HepG2 (cell line): Measurements from ENCODE around the gene ZMYND19. TPM values are rescaled to one million over a fixed set of nuclear protein-coding genes. Genes with fewer than 3 reads are reported as not detected.

Source experiments
- FOSL2 ChIP-seq: sonication (generic); formaldehyde crosslinking; IDR thresholded peaks from 2 replicates; pipeline ENCODE4 v1.4.0; 2020; ENCODE audit warnings: missing genetic modification reagents
- FOXK2 ChIP-seq: fragments of 450-650 bp; IDR thresholded peaks from 2 replicates; pipeline ENCODE4 v1.6.1; 2016
- GMEB2 ChIP-seq: IDR thresholded peaks from 2 replicates; pipeline ENCODE4 v1.6.1; 2016; ENCODE audit warnings: missing biosample characterization, missing genetic modification reagents, low read depth
- GZF1 ChIP-seq: sonication (generic); formaldehyde crosslinking; IDR thresholded peaks from 2 replicates; pipeline ENCODE4 v1.5.1; 2020; ENCODE audit warnings: mild to moderate bottlenecking, missing genetic modification reagents
- HOXA3 ChIP-seq: sonication (generic); formaldehyde crosslinking; IDR thresholded peaks from 2 replicates; pipeline ENCODE4 v1.5.0; 2020; ENCODE audit warnings: missing genetic modification reagents
- IRX3 ChIP-seq: sonication (generic); formaldehyde crosslinking; IDR thresholded peaks from 2 replicates; pipeline ENCODE4 v1.8.1; 2023; ENCODE audit warnings: mild to moderate bottlenecking, low read depth, missing genetic modification reagents, borderline replicate concordance
- KLF6 ChIP-seq: IDR thresholded peaks from 2 replicates; pipeline ENCODE4 v1.8.0; 2016; ENCODE audit warnings: missing biosample characterization, missing genetic modification reagents
- MIXL1 ChIP-seq: IDR thresholded peaks from 2 replicates; pipeline ENCODE4 v1.6.1; 2016
- MLLT10 ChIP-seq: sonication (generic); formaldehyde crosslinking; IDR thresholded peaks from 2 replicates; pipeline ENCODE4 v1.4.0; 2020; ENCODE audit warnings: missing genetic modification reagents
- NKX3-1 ChIP-seq: sonication (generic); formaldehyde crosslinking; IDR thresholded peaks from 2 replicates; pipeline ENCODE4 v1.5.0; 2020; ENCODE audit warnings: missing genetic modification reagents
- PCBP1 ChIP-seq: fragments of 200-400 bp; formaldehyde crosslinking; IDR thresholded peaks from 2 replicates; pipeline ENCODE4 v1.6.1; 2017; ENCODE audit warnings: mild to moderate bottlenecking, low read depth, low read length, borderline replicate concordance
- SP1 ChIP-seq, 2 experiments: fragments of 450-650 bp in 1 of 2; sonication (generic) in 1 of 2; formaldehyde crosslinking in 1 of 2; IDR thresholded peaks; 2 replicates each; pipeline versions ENCODE4 v1.4.0 to v1.6.1; 2016 to 2020; ENCODE audit warnings: missing genetic modification reagents in 1 of 2
- SRY ChIP-seq: sonication (generic); formaldehyde crosslinking; IDR thresholded peaks from 2 replicates; pipeline ENCODE4 v1.8.0; 2022; ENCODE audit warnings: mild to moderate bottlenecking, missing genetic modification reagents
- SSRP1 ChIP-seq: IDR thresholded peaks from 2 replicates; pipeline ENCODE4 v1.6.1; 2016; ENCODE audit warnings: control low read depth
- THAP9 ChIP-seq: sonication (generic); formaldehyde crosslinking; IDR thresholded peaks from 2 replicates; pipeline ENCODE4; 2020; ENCODE audit warnings: missing genetic modification reagents, mild to moderate bottlenecking, borderline replicate concordance
- THYN1 ChIP-seq: sonication (generic); formaldehyde crosslinking; IDR thresholded peaks from 2 replicates; pipeline ENCODE4 v1.8.1; 2023; ENCODE audit warnings: low read depth, mild to moderate bottlenecking, moderate library complexity, missing genetic modification reagents, borderline replicate concordance
- ZFP41 ChIP-seq: sonication (generic); formaldehyde crosslinking; IDR thresholded peaks from 2 replicates; pipeline ENCODE4 v1.4.0; 2020; ENCODE audit warnings: mild to moderate bottlenecking, missing genetic modification reagents, borderline replicate concordance
- ZNF598 ChIP-seq: sonication (generic); formaldehyde crosslinking; IDR thresholded peaks from 2 replicates; pipeline ENCODE4 v1.5.1; 2020; ENCODE audit warnings: mild to moderate bottlenecking, missing genetic modification reagents, borderline replicate concordance
- ZNF687 ChIP-seq: sonication (generic); formaldehyde crosslinking; IDR thresholded peaks from 2 replicates; pipeline ENCODE4 v1.5.1; 2020; ENCODE audit warnings: mild to moderate bottlenecking, missing genetic modification reagents, moderate library complexity
- ZNF746 ChIP-seq: sonication (generic); formaldehyde crosslinking; IDR thresholded peaks from 2 replicates; pipeline ENCODE4 v1.8.0; 2022; ENCODE audit warnings: mild to moderate bottlenecking, missing genetic modification reagents
- ZSCAN12 ChIP-seq: sonication (generic); formaldehyde crosslinking; IDR thresholded peaks from 2 replicates; pipeline ENCODE4 v1.9.0; 2021; ENCODE audit warnings: mild to moderate bottlenecking, missing genetic modification reagents
- polyA plus RNA-seq, 8 experiments: library from polyadenylated mRNA; depleted of rRNA in 3 of 8; stranded (reverse) in 7 of 8; unstranded in 1 of 8; fragments of >200 nt; fragmentation: Illumina TruSeq in 4 of 8; extraction: Trizol in 4 of 8; gene quantifications; 2 replicates each; pipeline versions ENCODE4 v1.2.1 to v1.2.3, GENCODE V29; 2011 to 2016; ENCODE audit warnings: low read depth in 4 of 8, missing spikeins in 1 of 8, mixed read lengths in 1 of 8; ENCODE audit not compliant: insufficient read depth in 1 of 8
- total RNA-seq, 5 experiments: library from RNA; depleted of rRNA; stranded (reverse); fragments of >200 nt; fragmentation: Illumina TruSeq; extraction: Trizol; gene quantifications; 2 replicates each; pipeline ENCODE4 v1.2.3, GENCODE V29; 2016; ENCODE audit warnings: low read depth in 1 of 5

The ZMYND19 gene
- total and polyA plus RNA-seq, 2 of the 13 experiments (the other 11 are each of a cell fraction or from before 2014, with no cell fraction given) = 21.3 to 38.7 TPM

GRCh38 chr9:137611623-137612609 is 21.6 kb upstream of the ZMYND19 start (continued):
- TF ChIP-seq THAP9 = no peak
- TF ChIP-seq IRX3 = no peak
- TF ChIP-seq NKX3-1 (CRISPR knock-in tag) = no peak
- 0 out of 2 replicates have a peak, but pooled peaks have one; percentile 82 for TF ChIP-seq SSRP1 (CRISPR knock-in tag)
- peak; percentile 53 for TF ChIP-seq ZNF687 (CRISPR knock-in tag)
- TF ChIP-seq ZFP41 = no peak
- no peak for TF ChIP-seq KLF6
- TF ChIP-seq SP1 (IDR thresholded peaks at IDR 0.05) = no peak
- no peak for TF ChIP-seq SP1 (CRISPR knock-in tag; IDR thresholded peaks at IDR 0.05)
- no peak for TF ChIP-seq MLLT10 (CRISPR knock-in tag)
- TF ChIP-seq PCBP1 = no peak
- TF ChIP-seq SRY (CRISPR knock-in tag) = no peak
- TF ChIP-seq THYN1 (CRISPR knock-in tag) = no peak
- peak; percentile 92 for TF ChIP-seq FOSL2
- TF ChIP-seq HOXA3 = 0 out of 2 replicates have a peak, but pooled peaks have one; percentile 16
- TF ChIP-seq ZNF746 (CRISPR knock-in tag) = no peak
- TF ChIP-seq GZF1 (CRISPR knock-in tag) = no peak
- TF ChIP-seq FOXK2 = no peak
- TF ChIP-seq ZNF598 (CRISPR knock-in tag) = no peak
- TF ChIP-seq MIXL1 (CRISPR knock-in tag) = no peak
- TF ChIP-seq ZSCAN12 (CRISPR knock-in tag) = no peak
- TF ChIP-seq GMEB2 (CRISPR knock-in tag) = no peak
